Measurements from ENCODE around the gene OR10W1. TPM values are rescaled to one million over a fixed set of nuclear protein-coding genes. Genes with fewer than 3 reads are reported as not detected.

The OR10W1 gene
- total and polyA plus RNA-seq, 8 donors: not detected

DNA sequence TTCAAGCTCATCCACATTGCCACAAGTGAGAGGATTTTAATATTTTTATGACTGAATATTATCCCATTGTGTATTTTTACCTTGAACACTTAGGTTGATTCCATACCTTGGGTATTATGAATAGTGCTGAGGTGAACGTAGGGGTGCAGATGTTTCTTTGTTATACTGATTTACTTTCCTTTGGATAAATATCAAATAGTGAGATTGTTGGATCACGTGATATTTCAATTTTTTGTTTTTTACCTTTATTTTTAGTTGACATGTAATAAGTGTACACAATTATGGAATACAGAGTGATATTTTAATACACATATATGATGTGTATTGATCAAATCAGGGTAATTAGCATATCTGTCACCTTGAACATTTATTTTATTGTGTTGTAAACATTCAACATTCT lies 8.1 kb downstream of the OR10W1 start:
- no peak overlapping the region for H3K4me3 ChIP-seq
- H3K36me3 ChIP-seq: no peaks in the 10 kb centered on the region
- no peaks in the 10 kb centered on the region for H3K27me3 ChIP-seq
- H3K27ac ChIP-seq: no peak overlapping the region
- DNase-seq: no peak
- no peak for TF ChIP-seq CTCF (IDR thresholded peaks at IDR 0.05)
- no peak for TF ChIP-seq EP300 (IDR thresholded peaks at IDR 0.05)
- TF ChIP-seq POLR2A (IDR thresholded peaks at IDR 0.05): no peak
- no peak for TF ChIP-seq POLR2AphosphoS5 (IDR thresholded peaks at IDR 0.05)
- WGBS, 5 donors: 65 to 82% (median 71%) methylated on average over 2 of the region's 2 CpGs
- intact Hi-C loops (cut with DNase I; ENCODE audit: low total_unique reads): no loop called here
- H3K4me1 ChIP-seq: no peaks in the 10 kb centered on the region
- H3K9me3 ChIP-seq: peaks cover 0 to 12% (median 5%) of the 10 kb centered on the region in 4 donors

DNA sequence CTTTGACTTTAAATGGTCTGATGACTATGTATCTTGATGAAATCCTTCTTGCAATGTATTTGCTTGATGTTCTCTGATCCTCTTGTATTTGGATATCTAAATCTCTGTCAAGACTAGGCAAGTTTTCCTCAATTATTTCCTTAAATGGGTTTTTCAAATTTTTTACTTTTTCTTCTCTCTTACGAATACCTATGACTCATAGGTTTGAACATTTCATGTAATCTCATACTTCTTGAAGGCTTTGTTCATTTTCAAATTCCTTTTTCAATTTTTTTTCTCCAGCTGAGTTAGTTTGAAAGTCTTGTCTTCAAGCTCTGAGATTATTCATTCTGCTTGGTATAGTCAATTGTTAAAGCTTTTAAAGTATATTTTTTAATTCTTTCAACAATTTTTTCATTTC lies 13.1 kb downstream of the OR10W1 start:
- TF ChIP-seq CTCF (IDR thresholded peaks at IDR 0.05) (no peak), EP300 (IDR thresholded peaks at IDR 0.05) (no peak), POLR2AphosphoS5 (IDR thresholded peaks at IDR 0.05) (no peak), POLR2A (IDR thresholded peaks at IDR 0.05) (no peak)
- H3K9me3 ChIP-seq: peaks cover 0 to 28% (median 17%) of the 10 kb centered on the region in 4 donors
- intact Hi-C loops (cut with DNase I; ENCODE audit: low total_unique reads): no loop called here
- no peaks in the 10 kb centered on the region for H3K27me3 ChIP-seq
- no peak for DNase-seq
- H3K4me1 ChIP-seq: no peaks in the 10 kb centered on the region
- no peak overlapping the region for H3K4me3 ChIP-seq
- H3K36me3 ChIP-seq: no peaks in the 10 kb centered on the region
- no peak overlapping the region for H3K27ac ChIP-seq
- WGBS, 5 donors: 73 to 80% (median 76%) methylated on average over 1 of the region's 1 CpG

DNA sequence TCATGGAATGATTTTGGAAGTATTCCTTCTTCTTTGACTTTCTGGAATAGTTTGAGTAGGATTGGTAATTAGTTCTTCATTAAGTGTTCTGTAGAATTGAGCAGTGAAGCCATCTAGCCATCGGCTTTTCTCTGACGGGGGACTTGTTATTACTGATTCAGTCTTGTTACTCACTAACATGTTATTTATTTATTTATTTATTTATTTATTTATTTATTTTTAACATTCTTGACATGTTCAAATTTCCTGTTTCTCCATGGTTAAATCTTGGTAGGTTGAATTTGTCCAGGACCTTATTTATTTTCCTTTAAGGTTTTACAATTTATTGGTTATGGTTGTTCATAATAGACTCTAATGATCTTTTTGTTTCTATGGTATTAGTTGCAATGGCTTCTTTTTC lies 24.1 kb downstream of the OR10W1 start:
- no peaks in the 10 kb centered on the region for H3K36me3 ChIP-seq
- DNase-seq: no peak
- no peak overlapping the region for H3K4me3 ChIP-seq
- intact Hi-C loops (cut with DNase I; ENCODE audit: low total_unique reads): no loop called here
- no peaks in the 10 kb centered on the region for H3K27me3 ChIP-seq
- WGBS, 5 donors: 89 to 97% (median 96%) methylated on average over 2 of the region's 2 CpGs
- no peak for TF ChIP-seq CTCF (IDR thresholded peaks at IDR 0.05)
- no peaks in the 10 kb centered on the region for H3K4me1 ChIP-seq
- peaks cover 0 to 18% (median 4%) of the 10 kb centered on the region in 4 donors for H3K9me3 ChIP-seq
- no peak overlapping the region for H3K27ac ChIP-seq

- Histone ChIP-seq H3K9me3 (peaks cover 0 to 6% (median 0%) of the 10 kb centered on the region in 4 donors), H3K36me3 (no peaks in the 10 kb centered on the region), H3K27ac (no peak overlapping the region), H3K4me3 (no peak overlapping the region), H3K27me3 (no peaks in the 10 kb centered on the region), H3K4me1 (no peaks in the 10 kb centered on the region)
- intact Hi-C loops (cut with DNase I; ENCODE audit: low total_unique reads): no loop called here
- TF ChIP-seq POLR2AphosphoS5 (IDR thresholded peaks at IDR 0.05) (no peak), POLR2A (IDR thresholded peaks at IDR 0.05) (no peak), CTCF (IDR thresholded peaks at IDR 0.05) (no peak), EP300 (IDR thresholded peaks at IDR 0.05) (no peak)
- 92 to 93% (median 93%) methylated on average over 32 of the region's 32 CpGs for WGBS, 5 donors
- no peak for DNase-seq
These were observed 40.0 kb downstream of the OR10W1 start for GRCh38 chr11:58227956-58228615.

Data from stomach (tissue), 9 donors.